Memory B cell (primary cell): ENCODE measurements around the gene DNAH2.

Experiments used
- ATAC-seq: fragments of 150-1000 bp; cut with Tn5 transposase; 2 replicates; pipeline ENCODE4 v1.10.0; 2021; ENCODE audit warnings: low read depth, mild to moderate bottlenecking, moderate library complexity
- DNase-seq, 2 donors: peaks; one replicate each; pipeline ENCODE4 v3.0.0; 2022; ENCODE audit warnings: low spot score in 2 of 2
- H3K27ac Mint-ChIP-seq: one replicate; pipeline ENCODE4 v1.8.0; 2022; ENCODE audit warnings: mild to moderate bottlenecking, moderate library complexity, mixed read lengths
- H3K27me3 Mint-ChIP-seq: one replicate; pipeline ENCODE4 v1.8.0; 2022; ENCODE audit warnings: mixed read lengths
- H3K36me3 Mint-ChIP-seq: one replicate; pipeline ENCODE4 v1.8.0; 2022; ENCODE audit warnings: mild to moderate bottlenecking, mixed read lengths
- H3K4me1 Mint-ChIP-seq: one replicate; pipeline ENCODE4 v1.8.0; 2022; ENCODE audit warnings: mixed read lengths
- H3K4me3 Mint-ChIP-seq: one replicate; pipeline ENCODE4 v1.8.0; 2022; ENCODE audit warnings: mild to moderate bottlenecking, moderate library complexity, mixed read lengths
- H3K9me3 Mint-ChIP-seq: one replicate; pipeline ENCODE4 v1.8.0; 2022; ENCODE audit warnings: mixed read lengths

DNAH2 gene

GRCh38 chr17:7688808-7689316 lies 28.7 kb upstream of the DNAH2 start:
- Mint-ChIP-seq H3K9me3 (no peaks in the 10 kb centered on the region), H3K4me1 (peaks cover 31% of the 10 kb centered on the region), H3K27ac (no peak overlapping the region), H3K27me3 (no peaks in the 10 kb centered on the region), H3K4me3 (peak overlapping the region; percentile 97), H3K36me3 (peaks cover 12% of the 10 kb centered on the region)
- ATAC-seq (no peak), DNase-seq (no peak)

DNA sequence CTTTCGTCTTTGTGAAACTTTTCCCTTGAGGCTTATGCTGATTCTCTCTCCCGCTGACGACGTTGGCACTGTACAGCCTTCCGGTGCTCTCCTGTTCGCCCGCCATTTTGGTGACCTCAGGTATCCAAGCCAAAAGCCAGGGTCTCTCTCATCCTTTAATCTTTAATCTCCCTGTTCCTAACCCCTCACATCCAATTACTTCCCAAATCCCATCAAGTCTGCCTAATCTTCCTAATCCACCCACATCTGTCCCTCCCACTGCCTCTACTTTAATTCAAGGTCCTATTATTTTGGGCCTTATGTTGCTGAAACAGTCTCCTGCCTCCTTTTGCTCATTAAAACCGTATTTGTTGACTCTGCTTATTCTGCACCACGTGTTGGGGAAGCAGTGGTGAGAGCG lies 22.0 kb upstream of the DNAH2 start:
- peaks cover 3% of the 10 kb centered on the region for H3K4me1 Mint-ChIP-seq
- peaks cover 7% of the 10 kb centered on the region for H3K27me3 Mint-ChIP-seq
- H3K27ac Mint-ChIP-seq: no peak overlapping the region
- H3K4me3 Mint-ChIP-seq: no peak overlapping the region
- H3K36me3 Mint-ChIP-seq: peaks cover 36% of the 10 kb centered on the region
- DNase-seq (no peak), ATAC-seq (no peak)
- H3K9me3 Mint-ChIP-seq: no peaks in the 10 kb centered on the region

- ATAC-seq: no peak
- no peak for DNase-seq
- H3K4me1 Mint-ChIP-seq: peaks cover 1% of the 10 kb centered on the region
- H3K27ac Mint-ChIP-seq: no peak overlapping the region
- peaks cover 9% of the 10 kb centered on the region for H3K27me3 Mint-ChIP-seq
- H3K36me3 Mint-ChIP-seq: peaks cover 48% of the 10 kb centered on the region
- H3K9me3 Mint-ChIP-seq: no peaks in the 10 kb centered on the region
- H3K4me3 Mint-ChIP-seq: no peak overlapping the region
Measured at GRCh38 chr17:7697828-7698588, 19.5 kb upstream of the DNAH2 start.

DNA sequence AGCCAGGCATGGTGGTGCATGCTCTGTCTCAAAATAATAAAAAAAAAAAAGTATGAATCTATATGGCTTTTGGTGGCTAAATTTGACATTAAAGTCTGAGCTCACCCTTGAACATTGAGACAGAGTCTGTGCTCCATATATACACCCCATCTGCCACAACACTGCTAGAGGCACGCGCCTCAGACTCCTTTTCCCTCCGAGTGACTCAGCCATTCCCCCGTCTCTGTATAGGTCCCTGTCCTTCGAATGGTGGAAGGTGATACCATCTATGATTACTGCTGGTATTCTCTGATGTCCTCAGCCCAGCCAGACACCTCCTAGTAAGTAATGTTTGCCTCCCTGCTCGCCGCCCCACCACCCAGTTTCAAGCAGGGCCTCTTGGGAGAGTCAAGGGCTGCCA lies 17.0 kb upstream of the DNAH2 start:
- Mint-ChIP-seq H3K27ac (no peak overlapping the region), H3K9me3 (no peaks in the 10 kb centered on the region), H3K4me3 (no peak overlapping the region), H3K36me3 (peaks cover 46% of the 10 kb centered on the region), H3K4me1 (peaks cover 14% of the 10 kb centered on the region), H3K27me3 (peaks cover 25% of the 10 kb centered on the region)
- DNase-seq: no peak
- no peak for ATAC-seq

DNA sequence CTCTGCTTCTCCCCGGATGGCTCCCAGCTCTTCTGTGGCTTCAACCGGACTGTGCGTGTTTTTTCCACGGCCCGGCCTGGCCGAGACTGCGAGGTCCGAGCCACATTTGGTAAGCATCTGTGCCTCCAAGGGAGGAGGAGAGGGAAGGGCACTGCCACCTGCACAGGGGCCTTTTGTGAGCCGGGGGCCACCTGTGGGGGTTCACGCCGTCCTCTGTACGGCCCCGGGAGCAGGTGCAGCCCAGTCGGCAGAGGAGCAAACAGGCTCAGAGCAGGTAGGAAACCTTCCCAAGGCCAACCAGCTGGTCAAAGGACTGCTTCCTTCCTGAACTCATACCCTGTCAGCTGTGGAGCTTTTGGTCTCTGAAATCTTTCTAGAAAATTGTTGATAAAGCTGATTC lies 15.9 kb upstream of the DNAH2 start:
- no peak for ATAC-seq
- Mint-ChIP-seq H3K4me1 (peaks cover 17% of the 10 kb centered on the region), H3K36me3 (peaks cover 37% of the 10 kb centered on the region), H3K4me3 (no peak overlapping the region), H3K27me3 (peaks cover 32% of the 10 kb centered on the region), H3K27ac (no peak overlapping the region), H3K9me3 (no peaks in the 10 kb centered on the region)
- no peak for DNase-seq

- ATAC-seq (no peak), DNase-seq (no peak)
- peaks cover 17% of the 10 kb centered on the region for H3K4me1 Mint-ChIP-seq
- H3K27me3 Mint-ChIP-seq: peaks cover 37% of the 10 kb centered on the region
- H3K9me3 Mint-ChIP-seq: no peaks in the 10 kb centered on the region
- no peak overlapping the region for H3K27ac Mint-ChIP-seq
- H3K4me3 Mint-ChIP-seq: no peak overlapping the region
- peaks cover 34% of the 10 kb centered on the region for H3K36me3 Mint-ChIP-seq
Measured at GRCh38 chr17:7702776-7703175, 14.8 kb upstream of the DNAH2 start.

GRCh38 chr17:7703584-7704479 lies 13.7 kb upstream of the DNAH2 start:
- ATAC-seq (peak; percentile 61), DNase-seq (peak in 1 of 2 donors; percentile 18)
- Mint-ChIP-seq H3K9me3 (no peaks in the 10 kb centered on the region), H3K4me1 (peaks cover 17% of the 10 kb centered on the region), H3K27ac (peak overlapping the region; percentile 82), H3K36me3 (peaks cover 30% of the 10 kb centered on the region), H3K4me3 (peak overlapping the region; percentile 75), H3K27me3 (peaks cover 33% of the 10 kb centered on the region)

GRCh38 chr17:7704601-7705268 lies 12.8 kb upstream of the DNAH2 start, which contains the start of gene EFNB3:
EFNB3 (plus strand) TSS chr17:7705202; CDS start chr17:7705599, 397 bp downstream.
- Mint-ChIP-seq H3K27ac (peak within 1 kb of the TSS; percentile 82), H3K36me3 (peaks cover 27% of the 10 kb centered on the region), H3K4me3 (peak within 1 kb of the TSS; percentile 75), H3K9me3 (no peaks in the 10 kb centered on the region), H3K4me1 (peaks cover 17% of the 10 kb centered on the region), H3K27me3 (peaks cover 36% of the 10 kb centered on the region)
- ATAC-seq (peak; percentile 20), DNase-seq (no peak)

GRCh38 chr17:7705269-7706255 lies 12.0 kb upstream of the DNAH2 start:
- ATAC-seq: peak; percentile 39
- H3K4me1 Mint-ChIP-seq: peaks cover 24% of the 10 kb centered on the region
- peaks cover 41% of the 10 kb centered on the region for H3K27me3 Mint-ChIP-seq
- H3K36me3 Mint-ChIP-seq: peaks cover 24% of the 10 kb centered on the region
- peak in 1 of 2 donors; percentile 30 for DNase-seq
- no peak overlapping the region for H3K4me3 Mint-ChIP-seq
- no peak overlapping the region for H3K27ac Mint-ChIP-seq
- H3K9me3 Mint-ChIP-seq: no peaks in the 10 kb centered on the region

DNA sequence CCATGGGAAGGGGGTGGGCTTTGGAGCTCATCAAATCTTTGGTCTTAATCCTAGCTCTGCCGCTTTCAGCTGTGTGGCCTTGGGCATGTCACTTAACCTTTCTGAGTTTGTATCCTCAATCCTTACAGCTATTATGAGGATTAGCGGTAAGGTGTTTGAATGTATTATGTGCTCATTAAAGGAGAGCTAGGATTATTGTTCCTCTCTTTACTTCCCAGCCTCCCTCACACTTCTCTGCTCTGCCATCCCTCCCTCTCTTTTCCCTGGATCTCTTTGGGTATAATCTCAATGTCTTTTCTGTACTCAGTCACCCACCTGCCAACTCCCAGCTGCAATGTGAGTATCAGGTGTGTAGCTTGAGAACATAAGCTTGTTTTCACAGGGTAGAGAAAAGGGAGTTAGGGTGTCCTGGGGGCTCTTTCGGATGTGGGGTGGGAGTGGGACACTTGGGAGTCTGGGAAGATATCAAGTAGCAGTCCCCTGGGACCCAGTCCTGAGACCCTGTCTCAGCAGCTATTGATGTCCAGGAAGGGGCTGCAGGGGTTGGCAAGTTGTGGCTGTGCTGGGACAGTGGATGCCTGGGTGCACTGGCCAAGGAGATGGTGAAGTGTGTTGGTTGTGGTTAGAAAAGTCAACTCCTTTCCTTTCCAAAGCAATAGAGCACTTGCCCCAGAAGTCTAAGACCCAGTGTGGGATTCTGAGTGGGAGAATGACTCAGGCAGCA lies 10.8 kb upstream of the DNAH2 start:
- peaks cover 14% of the 10 kb centered on the region for H3K36me3 Mint-ChIP-seq
- DNase-seq (no peak), ATAC-seq (no peak)
- H3K27me3 Mint-ChIP-seq: peaks cover 47% of the 10 kb centered on the region
- no peak overlapping the region for H3K4me3 Mint-ChIP-seq
- peaks cover 31% of the 10 kb centered on the region for H3K4me1 Mint-ChIP-seq
- H3K9me3 Mint-ChIP-seq: no peaks in the 10 kb centered on the region
- no peak overlapping the region for H3K27ac Mint-ChIP-seq

- Mint-ChIP-seq H3K9me3 (no peaks in the 10 kb centered on the region), H3K4me3 (no peak overlapping the region), H3K27me3 (peaks cover 50% of the 10 kb centered on the region), H3K27ac (no peak overlapping the region), H3K4me1 (peaks cover 34% of the 10 kb centered on the region), H3K36me3 (peaks cover 8% of the 10 kb centered on the region)
- DNase-seq: no peak
- ATAC-seq: no peak
Measured at GRCh38 chr17:7707446-7707845, 10.1 kb upstream of the DNAH2 start.

DNA sequence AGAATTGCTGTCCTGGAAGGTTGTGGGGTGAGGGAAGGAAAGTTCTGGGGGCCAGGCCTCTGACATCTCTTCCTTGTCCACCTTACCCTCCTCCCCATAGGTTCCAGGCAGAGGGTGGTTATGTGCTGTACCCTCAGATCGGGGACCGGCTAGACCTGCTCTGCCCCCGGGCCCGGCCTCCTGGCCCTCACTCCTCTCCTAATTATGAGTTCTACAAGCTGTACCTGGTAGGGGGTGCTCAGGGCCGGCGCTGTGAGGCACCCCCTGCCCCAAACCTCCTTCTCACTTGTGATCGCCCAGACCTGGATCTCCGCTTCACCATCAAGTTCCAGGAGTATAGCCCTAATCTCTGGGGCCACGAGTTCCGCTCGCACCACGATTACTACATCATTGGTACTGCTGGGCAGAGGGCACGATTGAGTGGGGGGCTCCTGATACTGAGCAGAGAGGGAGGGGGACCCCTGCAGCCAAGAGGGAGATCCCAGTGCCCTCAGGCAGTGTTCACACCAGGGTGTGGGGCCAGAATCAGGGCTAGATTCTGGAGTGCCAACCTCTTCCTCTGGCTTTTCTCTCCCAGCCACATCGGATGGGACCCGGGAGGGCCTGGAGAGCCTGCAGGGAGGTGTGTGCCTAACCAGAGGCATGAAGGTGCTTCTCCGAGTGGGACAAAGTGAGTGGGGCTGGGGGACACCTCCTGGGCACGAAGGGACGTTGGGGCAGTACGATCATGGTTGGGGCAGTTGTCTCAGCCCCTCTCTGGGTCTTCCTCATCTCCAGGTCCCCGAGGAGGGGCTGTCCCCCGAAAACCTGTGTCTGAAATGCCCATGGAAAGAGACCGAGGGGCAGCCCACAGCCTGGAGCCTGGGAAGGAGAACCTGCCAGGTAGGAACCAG lies 9.4 kb upstream of the DNAH2 start:
- Mint-ChIP-seq H3K4me3 (no peak overlapping the region), H3K27ac (no peak overlapping the region), H3K27me3 (peaks cover 53% of the 10 kb centered on the region), H3K9me3 (no peaks in the 10 kb centered on the region), H3K4me1 (peaks cover 34% of the 10 kb centered on the region), H3K36me3 (peaks cover 5% of the 10 kb centered on the region)
- DNase-seq: no peak
- ATAC-seq: no peak
